ENCODE results near the gene MSRB3. TPM values are rescaled to one million over a fixed set of nuclear protein-coding genes. Genes with fewer than 3 reads are reported as not detected.

The MSRB3 gene
- total RNA-seq, 1 donor from 2014 or later: 52.5 TPM

DNA sequence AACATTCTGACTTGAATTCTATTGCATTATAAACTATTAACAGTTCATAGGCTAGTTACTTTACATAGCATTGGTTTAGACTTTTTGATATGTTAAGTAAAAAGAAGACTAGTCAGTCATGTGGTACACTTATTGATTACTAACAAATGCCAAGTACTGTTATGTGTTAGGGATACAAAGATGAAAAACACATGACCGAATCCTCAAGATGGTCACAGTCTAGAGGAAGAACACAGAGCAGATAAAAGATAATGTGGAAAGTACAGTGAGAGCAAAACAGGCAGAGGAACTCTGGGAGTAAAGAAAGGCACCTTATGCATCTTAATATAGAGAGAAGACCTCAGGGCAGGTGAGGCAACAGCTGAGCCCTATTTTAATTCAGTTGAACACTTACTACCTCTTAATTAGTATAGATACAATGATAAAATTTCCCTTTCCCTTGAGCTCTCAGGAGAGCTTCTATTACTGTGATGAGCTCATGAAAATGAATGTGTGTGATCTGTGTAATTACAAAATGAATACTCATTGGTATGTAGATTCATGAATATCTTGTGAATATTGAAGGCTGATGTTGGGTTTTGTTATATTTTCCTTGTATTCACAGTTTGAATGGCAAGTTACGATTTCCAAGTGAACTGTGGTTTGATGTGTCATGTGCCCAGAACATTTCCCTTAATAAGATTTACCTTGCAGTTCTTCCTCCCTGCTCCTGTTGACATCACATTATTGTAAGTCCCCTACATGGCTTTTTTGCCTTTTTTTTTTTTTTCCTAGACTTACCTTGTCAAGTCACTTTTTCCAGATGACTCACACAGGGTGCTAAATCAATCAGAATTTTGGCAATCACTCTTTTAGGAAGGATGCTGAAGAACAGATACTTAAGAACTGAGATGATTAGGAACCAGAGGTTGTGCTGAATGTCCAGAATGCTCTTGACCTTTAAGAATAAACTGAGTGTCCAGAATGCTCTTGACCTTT, 29.5 kb upstream of the MSRB3 start:
- no peak for DNase-seq (ENCODE audit: extremely low spot score in 2 of 2)

DNA sequence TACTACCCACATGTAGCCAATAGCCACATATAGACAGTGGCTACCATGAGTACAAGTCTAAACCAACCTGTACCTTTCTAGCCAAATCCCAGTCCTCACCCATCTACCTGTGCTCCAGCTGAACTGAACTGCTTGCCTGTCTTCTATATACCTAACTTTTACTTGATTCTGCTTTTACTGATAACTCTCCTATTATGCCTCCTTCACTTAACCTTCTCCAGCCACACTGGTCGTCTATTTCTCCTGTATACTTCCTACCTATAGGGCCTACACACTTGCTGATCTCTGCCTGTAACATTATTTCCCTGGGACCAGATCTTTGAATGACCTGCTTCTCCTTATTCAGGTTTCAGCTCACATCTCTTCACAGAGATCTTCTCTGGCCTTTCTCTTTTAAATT, 26.0 kb upstream of the MSRB3 start:
- intact Hi-C loops (cut with DNase I): no loop called here
- Histone ChIP-seq H3K4me3 (no peak overlapping the region), H3K27me3 (no peaks in the 10 kb centered on the region), H3K4me1 (no peaks in the 10 kb centered on the region), H3K9me3 (no peaks in the 10 kb centered on the region), H3K27ac (no peak overlapping the region), H3K36me3 (no peaks in the 10 kb centered on the region)
- TF ChIP-seq POLR2A (IDR thresholded peaks at IDR 0.05): no peak
- no peak for TF ChIP-seq POLR2AphosphoS5 (IDR thresholded peaks at IDR 0.05; ENCODE audit: insufficient read depth in 1 of 2, low read depth in 1 of 2)
- TF ChIP-seq, protein P1, sequence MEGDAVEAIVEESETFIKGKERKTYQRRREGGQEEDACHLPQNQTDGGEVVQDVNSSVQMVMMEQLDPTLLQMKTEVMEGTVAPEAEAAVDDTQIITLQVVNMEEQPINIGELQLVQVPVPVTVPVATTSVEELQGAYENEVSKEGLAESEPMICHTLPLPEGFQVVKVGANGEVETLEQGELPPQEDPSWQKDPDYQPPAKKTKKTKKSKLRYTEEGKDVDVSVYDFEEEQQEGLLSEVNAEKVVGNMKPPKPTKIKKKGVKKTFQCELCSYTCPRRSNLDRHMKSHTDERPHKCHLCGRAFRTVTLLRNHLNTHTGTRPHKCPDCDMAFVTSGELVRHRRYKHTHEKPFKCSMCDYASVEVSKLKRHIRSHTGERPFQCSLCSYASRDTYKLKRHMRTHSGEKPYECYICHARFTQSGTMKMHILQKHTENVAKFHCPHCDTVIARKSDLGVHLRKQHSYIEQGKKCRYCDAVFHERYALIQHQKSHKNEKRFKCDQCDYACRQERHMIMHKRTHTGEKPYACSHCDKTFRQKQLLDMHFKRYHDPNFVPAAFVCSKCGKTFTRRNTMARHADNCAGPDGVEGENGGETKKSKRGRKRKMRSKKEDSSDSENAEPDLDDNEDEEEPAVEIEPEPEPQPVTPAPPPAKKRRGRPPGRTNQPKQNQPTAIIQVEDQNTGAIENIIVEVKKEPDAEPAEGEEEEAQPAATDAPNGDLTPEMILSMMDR (IDR thresholded peaks at IDR 0.05): no peak
- DNase-seq (ENCODE audit: extremely low spot score in 2 of 2): no peak

More for the DNA sequence above, 29.5 kb upstream of the MSRB3 start:
- H3K4me1 ChIP-seq: no peaks in the 10 kb centered on the region
- no peak overlapping the region for H3K4me3 ChIP-seq
- no peaks in the 10 kb centered on the region for H3K9me3 ChIP-seq
- H3K27me3 ChIP-seq: no peaks in the 10 kb centered on the region
- TF ChIP-seq POLR2A (IDR thresholded peaks at IDR 0.05) (no peak), POLR2AphosphoS5 (IDR thresholded peaks at IDR 0.05; ENCODE audit: insufficient read depth in 1 of 2, low read depth in 1 of 2) (no peak)
- TF ChIP-seq, protein P1 (IDR thresholded peaks at IDR 0.05): no peak
- peaks cover 0 to 13% of the 10 kb centered on the region in 2 donors for H3K36me3 ChIP-seq
- intact Hi-C loops (cut with DNase I): no loop called here
- H3K27ac ChIP-seq: no peak overlapping the region

DNA sequence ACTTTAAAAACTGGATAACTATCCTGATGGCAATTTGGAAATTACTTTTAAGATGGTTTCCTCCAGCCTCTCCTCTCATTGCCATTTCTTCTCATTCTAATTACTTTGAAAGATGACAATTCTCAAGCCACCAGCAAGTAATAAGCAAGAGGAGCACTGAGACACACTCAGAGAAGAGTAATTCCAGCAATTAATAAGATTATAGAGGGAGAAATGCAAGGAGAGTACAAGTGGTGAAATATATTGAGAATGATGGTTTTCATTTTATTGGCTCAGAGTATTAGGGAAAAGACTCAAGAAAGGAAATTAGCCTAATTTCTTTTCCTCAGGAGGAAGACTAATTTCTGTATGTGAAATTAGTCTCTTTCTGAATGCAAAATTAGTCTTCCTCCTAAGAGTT, 20.5 kb upstream of the MSRB3 start:
- intact Hi-C loops (cut with DNase I): no loop called here
- H3K4me1 ChIP-seq: no peaks in the 10 kb centered on the region

DNA sequence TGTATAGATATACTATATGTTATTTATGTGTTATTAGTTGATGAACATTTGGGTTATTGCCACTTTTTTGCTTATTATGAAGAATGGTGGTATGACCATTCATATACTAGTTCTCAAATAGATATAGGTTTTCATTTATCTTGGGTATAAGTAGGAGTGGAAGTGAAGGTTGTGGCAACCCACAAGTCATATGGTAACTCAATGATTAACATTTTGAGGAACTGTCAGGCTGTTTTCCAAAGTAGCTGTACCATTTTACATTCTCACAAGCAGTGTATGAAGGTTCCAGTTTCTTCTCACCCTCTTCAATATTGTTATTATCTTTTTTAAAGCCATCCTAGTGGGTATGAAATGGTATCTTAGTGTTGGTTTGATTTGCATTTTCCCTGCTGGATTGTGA, 19.0 kb upstream of the MSRB3 start:
- Histone ChIP-seq H3K4me1 (no peaks in the 10 kb centered on the region), H3K9me3 (no peaks in the 10 kb centered on the region), H3K27ac (no peak overlapping the region), H3K36me3 (no peaks in the 10 kb centered on the region), H3K27me3 (no peaks in the 10 kb centered on the region), H3K4me3 (no peak overlapping the region)
- TF ChIP-seq, protein P1 (IDR thresholded peaks at IDR 0.05): no peak
- TF ChIP-seq POLR2AphosphoS5 (IDR thresholded peaks at IDR 0.05; ENCODE audit: insufficient read depth in 1 of 2, low read depth in 1 of 2): no peak
- TF ChIP-seq POLR2A (IDR thresholded peaks at IDR 0.05): no peak
- DNase-seq (ENCODE audit: extremely low spot score in 2 of 2): no peak
- intact Hi-C loops (cut with DNase I): no loop called here

More for the DNA sequence above, 20.5 kb upstream of the MSRB3 start:
- Histone ChIP-seq H3K9me3 (no peaks in the 10 kb centered on the region), H3K36me3 (no peaks in the 10 kb centered on the region), H3K27ac (no peak overlapping the region), H3K4me3 (no peak overlapping the region), H3K27me3 (no peaks in the 10 kb centered on the region)
- TF ChIP-seq, protein P1 (IDR thresholded peaks at IDR 0.05): no peak
- TF ChIP-seq POLR2A (IDR thresholded peaks at IDR 0.05) (no peak), POLR2AphosphoS5 (IDR thresholded peaks at IDR 0.05; ENCODE audit: insufficient read depth in 1 of 2, low read depth in 1 of 2) (no peak)
- no peak for DNase-seq (ENCODE audit: extremely low spot score in 2 of 2)

DNA sequence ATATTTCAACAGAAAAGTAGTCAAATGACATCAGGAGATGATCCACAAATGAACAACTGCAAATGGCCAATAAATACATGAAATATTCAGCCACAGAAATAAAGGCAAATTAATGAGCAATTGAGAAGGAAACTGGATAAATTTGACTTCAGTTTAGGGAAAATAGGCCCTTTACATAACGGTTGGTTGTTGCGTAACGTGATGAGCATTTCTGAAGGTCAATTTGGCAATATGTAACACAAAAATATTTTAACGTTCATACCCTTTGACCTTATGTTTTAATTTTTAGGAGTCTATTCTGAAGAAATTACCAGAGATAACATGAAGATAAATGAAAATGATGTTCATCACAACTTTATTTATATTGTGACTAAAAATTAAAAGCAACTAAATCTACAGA, 14.7 kb upstream of the MSRB3 start:
- intact Hi-C loops (cut with DNase I): no loop called here
- Histone ChIP-seq H3K9me3 (no peaks in the 10 kb centered on the region), H3K4me3 (no peak overlapping the region), H3K36me3 (no peaks in the 10 kb centered on the region), H3K4me1 (no peaks in the 10 kb centered on the region), H3K27ac (no peak overlapping the region), H3K27me3 (no peaks in the 10 kb centered on the region)
- no peak for DNase-seq (ENCODE audit: extremely low spot score in 2 of 2)
- TF ChIP-seq, protein P1 (IDR thresholded peaks at IDR 0.05): no peak
- TF ChIP-seq POLR2A (IDR thresholded peaks at IDR 0.05): no peak
- TF ChIP-seq POLR2AphosphoS5 (IDR thresholded peaks at IDR 0.05; ENCODE audit: insufficient read depth in 1 of 2, low read depth in 1 of 2): no peak
